ENCODE results near the gene ERRFI1.
A peak's percentile ranks its signal among the peaks of the same experiment; 100 is the strongest.

Gene ERRFI1

DNA sequence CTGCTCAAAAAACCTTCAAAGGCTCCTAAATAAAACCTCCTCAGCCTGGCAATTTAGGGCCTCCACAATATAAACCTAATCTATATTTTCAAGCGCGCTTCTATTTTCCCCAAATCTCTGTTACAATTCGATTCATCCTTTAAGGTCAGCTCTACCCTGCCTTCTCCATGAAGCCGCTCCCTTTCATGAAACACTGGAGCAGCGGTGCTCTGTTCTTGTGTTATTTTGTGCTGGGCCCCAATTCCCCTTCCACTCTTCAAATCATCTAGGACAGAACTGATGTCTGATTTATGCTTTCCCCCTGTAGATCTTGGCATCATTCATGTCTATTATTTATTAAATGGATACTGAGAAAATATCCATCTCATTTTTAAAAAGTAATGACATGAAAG is 6.9 kb downstream of the ERRFI1 start:
- TF ChIP-seq, protein P1, sequence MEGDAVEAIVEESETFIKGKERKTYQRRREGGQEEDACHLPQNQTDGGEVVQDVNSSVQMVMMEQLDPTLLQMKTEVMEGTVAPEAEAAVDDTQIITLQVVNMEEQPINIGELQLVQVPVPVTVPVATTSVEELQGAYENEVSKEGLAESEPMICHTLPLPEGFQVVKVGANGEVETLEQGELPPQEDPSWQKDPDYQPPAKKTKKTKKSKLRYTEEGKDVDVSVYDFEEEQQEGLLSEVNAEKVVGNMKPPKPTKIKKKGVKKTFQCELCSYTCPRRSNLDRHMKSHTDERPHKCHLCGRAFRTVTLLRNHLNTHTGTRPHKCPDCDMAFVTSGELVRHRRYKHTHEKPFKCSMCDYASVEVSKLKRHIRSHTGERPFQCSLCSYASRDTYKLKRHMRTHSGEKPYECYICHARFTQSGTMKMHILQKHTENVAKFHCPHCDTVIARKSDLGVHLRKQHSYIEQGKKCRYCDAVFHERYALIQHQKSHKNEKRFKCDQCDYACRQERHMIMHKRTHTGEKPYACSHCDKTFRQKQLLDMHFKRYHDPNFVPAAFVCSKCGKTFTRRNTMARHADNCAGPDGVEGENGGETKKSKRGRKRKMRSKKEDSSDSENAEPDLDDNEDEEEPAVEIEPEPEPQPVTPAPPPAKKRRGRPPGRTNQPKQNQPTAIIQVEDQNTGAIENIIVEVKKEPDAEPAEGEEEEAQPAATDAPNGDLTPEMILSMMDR (IDR thresholded peaks at IDR 0.05; ENCODE audit: borderline replicate concordance, control extremely low read depth, extremely low read depth, insufficient read depth, missing control alignments): no peak
- no peak for DNase-seq (ENCODE audit: low spot score)
- in situ Hi-C loops (cut with MboI; ENCODE audit: low sequenced_read_pairs, unreplicated experiment): no loop called here

- TF ChIP-seq, protein P1 (IDR thresholded peaks at IDR 0.05; ENCODE audit: borderline replicate concordance, control extremely low read depth, extremely low read depth, insufficient read depth, missing control alignments): no peak
- DNase-seq (ENCODE audit: low spot score): no peak
- in situ Hi-C loops (cut with MboI; ENCODE audit: low sequenced_read_pairs, unreplicated experiment): no loop called here
Observed at GRCh38 chr1:8018492-8019228, 7.4 kb downstream of the ERRFI1 start.

DNA sequence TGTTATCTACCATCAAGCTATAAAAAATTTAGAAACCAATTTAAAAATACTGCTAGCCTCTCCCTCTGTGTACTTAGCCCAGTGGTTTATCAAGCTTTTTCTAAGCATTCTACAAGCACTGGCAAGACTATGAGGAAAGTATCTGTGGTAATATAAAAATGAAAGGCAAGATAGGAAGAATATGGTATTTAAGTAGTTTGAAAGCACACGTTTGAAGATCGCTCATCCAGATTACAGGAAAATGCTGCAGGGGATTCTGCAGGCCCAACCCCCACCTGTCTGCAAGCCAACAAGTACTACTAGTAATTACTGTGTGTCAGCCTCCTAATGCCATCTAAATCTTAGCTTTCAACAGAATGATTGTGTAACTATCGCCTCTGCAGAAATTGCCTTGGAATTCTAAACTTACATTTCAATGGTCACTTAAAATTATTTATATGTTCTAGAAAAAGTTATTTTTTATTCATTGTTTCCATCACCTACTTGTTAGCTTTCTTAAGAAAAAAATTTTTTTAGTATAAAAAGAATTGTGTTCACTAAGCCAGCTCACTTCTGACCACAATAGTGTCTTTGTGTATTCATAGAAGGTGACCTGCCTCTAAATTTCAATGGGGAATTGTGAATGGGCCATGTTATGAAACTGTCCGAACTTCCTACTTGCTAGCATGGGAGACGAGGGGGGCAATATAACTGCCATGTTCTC is 8.5 kb downstream of the ERRFI1 start:
- TF ChIP-seq, protein P1 (IDR thresholded peaks at IDR 0.05; ENCODE audit: borderline replicate concordance, control extremely low read depth, extremely low read depth, insufficient read depth, missing control alignments): no peak
- in situ Hi-C loops (cut with MboI; ENCODE audit: low sequenced_read_pairs, unreplicated experiment): no loop called here
- no peak for DNase-seq (ENCODE audit: low spot score)

DNA sequence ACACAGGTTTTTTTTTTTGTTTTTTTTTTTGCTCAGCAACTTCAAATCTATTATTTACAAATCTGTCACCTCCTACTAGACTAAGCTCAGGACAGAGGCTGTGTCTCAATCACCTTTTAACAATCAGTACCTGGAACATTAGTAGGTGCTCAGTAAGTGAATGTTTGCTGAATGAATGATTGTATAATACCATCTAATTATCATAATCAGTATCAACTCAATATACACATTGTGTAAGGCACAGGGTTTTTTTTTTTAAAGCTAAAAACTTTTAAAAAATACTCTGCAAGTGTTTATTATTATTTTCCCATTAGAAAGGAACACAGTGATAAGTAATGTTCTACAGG is 9.2 kb downstream of the ERRFI1 start:
- TF ChIP-seq, protein P1 (IDR thresholded peaks at IDR 0.05; ENCODE audit: borderline replicate concordance, control extremely low read depth, extremely low read depth, insufficient read depth, missing control alignments): no peak
- no peak for DNase-seq (ENCODE audit: low spot score)
- in situ Hi-C loops (cut with MboI; ENCODE audit: low sequenced_read_pairs, unreplicated experiment): no loop called here

DNA sequence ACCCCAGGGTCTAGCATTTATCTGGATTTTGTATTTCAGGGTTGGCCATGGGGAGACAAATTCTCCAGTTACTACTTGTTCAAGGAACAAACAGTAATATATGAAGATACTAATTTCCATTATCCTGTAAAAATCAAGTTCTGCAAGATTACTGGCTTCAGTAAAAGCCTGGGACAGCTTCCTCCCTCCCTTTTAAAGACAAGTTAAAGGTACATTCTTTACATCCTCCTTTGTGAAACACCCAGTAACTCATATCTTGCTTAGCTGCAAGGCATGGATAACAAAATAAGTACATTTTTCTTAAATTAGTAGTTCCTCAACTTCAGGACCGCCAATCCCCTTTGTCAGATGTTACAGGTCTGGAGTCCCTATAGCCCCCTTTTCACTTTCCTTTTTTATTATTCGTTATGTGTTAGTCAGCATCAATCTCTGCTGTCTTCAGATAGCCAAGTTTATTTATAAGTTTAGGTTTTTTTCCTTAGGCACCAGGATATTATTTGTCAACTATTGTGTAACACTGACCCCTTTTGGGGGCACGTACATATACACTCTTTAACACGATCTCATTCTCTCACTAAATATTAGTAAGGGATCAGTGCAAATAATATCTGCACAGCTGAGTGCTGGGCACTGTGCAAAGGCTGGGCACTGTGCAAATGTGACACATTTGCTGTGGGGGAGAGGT is 9.8 kb downstream of the ERRFI1 start:
- TF ChIP-seq, protein P1 (IDR thresholded peaks at IDR 0.05; ENCODE audit: borderline replicate concordance, control extremely low read depth, extremely low read depth, insufficient read depth, missing control alignments): peak; percentile 18
- DNase-seq (ENCODE audit: low spot score): no peak
- in situ Hi-C loops (cut with MboI; ENCODE audit: low sequenced_read_pairs, unreplicated experiment): no loop called here

- in situ Hi-C loops (cut with MboI; ENCODE audit: low sequenced_read_pairs, unreplicated experiment): no loop called here
- no peak for DNase-seq (ENCODE audit: low spot score)
- TF ChIP-seq, protein P1 (IDR thresholded peaks at IDR 0.05; ENCODE audit: borderline replicate concordance, control extremely low read depth, extremely low read depth, insufficient read depth, missing control alignments): no peak
Observed at GRCh38 chr1:8015809-8016165, 10.3 kb downstream of the ERRFI1 start.
